ENCODE measurements around the gene GSTCD. TPM values are rescaled to one million over a fixed set of nuclear protein-coding genes. Genes with fewer than 3 reads are reported as not detected.
A peak's percentile ranks its signal among the peaks of the same experiment; 100 is the strongest.

The GSTCD gene
- total RNA-seq, 2 experiments from 2014 or later = 16.2 to 17.5 TPM

- Mint-ChIP-seq H3K36me3 (ENCODE audit: low read depth) (no peaks in the 10 kb centered on the region), H3K4me3 (no peak overlapping the region), H3K27me3 (no peaks in the 10 kb centered on the region), H3K27ac (no peak overlapping the region), H3K9me3 (no peaks in the 10 kb centered on the region), H3K4me1 (ENCODE audit: low read depth) (no peaks in the 10 kb centered on the region)
- no peak for ATAC-seq
- TF ChIP-seq, protein P1, sequence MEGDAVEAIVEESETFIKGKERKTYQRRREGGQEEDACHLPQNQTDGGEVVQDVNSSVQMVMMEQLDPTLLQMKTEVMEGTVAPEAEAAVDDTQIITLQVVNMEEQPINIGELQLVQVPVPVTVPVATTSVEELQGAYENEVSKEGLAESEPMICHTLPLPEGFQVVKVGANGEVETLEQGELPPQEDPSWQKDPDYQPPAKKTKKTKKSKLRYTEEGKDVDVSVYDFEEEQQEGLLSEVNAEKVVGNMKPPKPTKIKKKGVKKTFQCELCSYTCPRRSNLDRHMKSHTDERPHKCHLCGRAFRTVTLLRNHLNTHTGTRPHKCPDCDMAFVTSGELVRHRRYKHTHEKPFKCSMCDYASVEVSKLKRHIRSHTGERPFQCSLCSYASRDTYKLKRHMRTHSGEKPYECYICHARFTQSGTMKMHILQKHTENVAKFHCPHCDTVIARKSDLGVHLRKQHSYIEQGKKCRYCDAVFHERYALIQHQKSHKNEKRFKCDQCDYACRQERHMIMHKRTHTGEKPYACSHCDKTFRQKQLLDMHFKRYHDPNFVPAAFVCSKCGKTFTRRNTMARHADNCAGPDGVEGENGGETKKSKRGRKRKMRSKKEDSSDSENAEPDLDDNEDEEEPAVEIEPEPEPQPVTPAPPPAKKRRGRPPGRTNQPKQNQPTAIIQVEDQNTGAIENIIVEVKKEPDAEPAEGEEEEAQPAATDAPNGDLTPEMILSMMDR (IDR thresholded peaks at IDR 0.05) = no peak
- no peak for DNase-seq
- intact Hi-C loops (cut with micrococcal nuclease) = no loop called here
- POLR2A ChIA-PET = no interaction called here
- CTCF ChIA-PET = no interaction called here
These were observed 166.6 kb downstream of the GSTCD start for GRCh38 chr4:105875233-105875632.

- TF ChIP-seq, protein P1 (IDR thresholded peaks at IDR 0.05) = no peak
- no peak for ATAC-seq
- intact Hi-C loops (cut with micrococcal nuclease) = no loop called here
- Mint-ChIP-seq H3K36me3 (ENCODE audit: low read depth) (no peaks in the 10 kb centered on the region), H3K4me3 (no peak overlapping the region), H3K4me1 (ENCODE audit: low read depth) (no peaks in the 10 kb centered on the region), H3K9me3 (no peaks in the 10 kb centered on the region), H3K27me3 (no peaks in the 10 kb centered on the region), H3K27ac (no peak overlapping the region)
- ChIA-PET CTCF (no interaction called here), POLR2A (no interaction called here)
- DNase-seq = no peak
These were observed 170.1 kb downstream of the GSTCD start for GRCh38 chr4:105878668-105879067.

- Mint-ChIP-seq H3K9me3 (peaks cover 5% of the 10 kb centered on the region), H3K36me3 (ENCODE audit: low read depth) (no peaks in the 10 kb centered on the region), H3K4me3 (no peak overlapping the region), H3K4me1 (ENCODE audit: low read depth) (no peaks in the 10 kb centered on the region), H3K27me3 (peaks cover 9% of the 10 kb centered on the region), H3K27ac (no peak overlapping the region)
- intact Hi-C loops (cut with micrococcal nuclease) = no loop called here
- DNase-seq (no peak), ATAC-seq (no peak)
- ChIA-PET POLR2A (no interaction called here), CTCF (no interaction called here)
- TF ChIP-seq, protein P1 (IDR thresholded peaks at IDR 0.05) = no peak
These were observed 178.9 kb downstream of the GSTCD start for GRCh38 chr4:105887508-105887907.

- TF ChIP-seq, protein P1 (IDR thresholded peaks at IDR 0.05) = no peak
- H3K36me3 Mint-ChIP-seq (ENCODE audit: low read depth) = no peaks in the 10 kb centered on the region
- intact Hi-C loops (cut with micrococcal nuclease) = no loop called here
- ATAC-seq = peak; percentile 20
- H3K4me1 Mint-ChIP-seq (ENCODE audit: low read depth) = peaks cover 2% of the 10 kb centered on the region
- ChIA-PET POLR2A (no interaction called here), CTCF (no interaction called here)
- H3K4me3 Mint-ChIP-seq = peak within 1 kb of the TSS; percentile 31
- no peak for DNase-seq
- H3K27me3 Mint-ChIP-seq = peaks cover 56% of the 10 kb centered on the region
- no peak within 1 kb of the TSS for H3K27ac Mint-ChIP-seq
- H3K9me3 Mint-ChIP-seq = no peaks in the 10 kb centered on the region
These were observed 186.3 kb downstream of the GSTCD start, which contains the start of gene NPNT for GRCh38 chr4:105894660-105895582. Gene NPNT, plus strand, starts transcription at chr4:105895471. Its CDS starts 182 bp downstream, at chr4:105895653.
